ENCODE measurements around the gene DCTN3. TPM values are rescaled to one million over a fixed set of nuclear protein-coding genes. Genes with fewer than 3 reads are reported as not detected.

DCTN3 gene
- total and polyA plus RNA-seq, 2 experiments from 2014 or later = 79.8 to 172 TPM

DNA sequence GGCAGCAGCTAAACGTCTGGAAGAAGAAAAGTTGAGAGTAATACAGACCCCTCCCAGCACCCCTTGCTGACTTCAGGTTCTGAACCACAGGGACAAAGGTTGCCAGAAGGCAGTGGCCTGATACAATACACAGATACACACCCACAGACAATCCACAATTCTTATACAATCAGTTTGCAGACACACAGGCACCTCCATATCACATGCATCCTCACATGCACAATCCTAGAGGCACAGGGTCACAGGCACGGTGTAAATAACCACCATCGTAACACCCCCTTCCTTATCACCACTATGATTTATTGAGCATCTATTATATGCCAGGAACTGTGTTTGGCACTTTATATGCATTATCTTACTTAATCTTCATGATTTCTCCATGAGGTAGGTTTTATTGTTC is 39.0 kb downstream of the DCTN3 start:
- Histone ChIP-seq H3K27ac (no peak overlapping the region), H3K4me3 (no peak overlapping the region), H3K36me3 (no peaks in the 10 kb centered on the region), H3K27me3 (no peaks in the 10 kb centered on the region), H3K9me3 (ENCODE audit: low read depth) (no peaks in the 10 kb centered on the region), H3K4me1 (ENCODE audit: low read depth) (peaks cover 29% of the 10 kb centered on the region)
- DNase-seq (ENCODE audit: low read depth in 1 of 2, low spot score in 1 of 2) = no peak
- TF ChIP-seq, protein P1, sequence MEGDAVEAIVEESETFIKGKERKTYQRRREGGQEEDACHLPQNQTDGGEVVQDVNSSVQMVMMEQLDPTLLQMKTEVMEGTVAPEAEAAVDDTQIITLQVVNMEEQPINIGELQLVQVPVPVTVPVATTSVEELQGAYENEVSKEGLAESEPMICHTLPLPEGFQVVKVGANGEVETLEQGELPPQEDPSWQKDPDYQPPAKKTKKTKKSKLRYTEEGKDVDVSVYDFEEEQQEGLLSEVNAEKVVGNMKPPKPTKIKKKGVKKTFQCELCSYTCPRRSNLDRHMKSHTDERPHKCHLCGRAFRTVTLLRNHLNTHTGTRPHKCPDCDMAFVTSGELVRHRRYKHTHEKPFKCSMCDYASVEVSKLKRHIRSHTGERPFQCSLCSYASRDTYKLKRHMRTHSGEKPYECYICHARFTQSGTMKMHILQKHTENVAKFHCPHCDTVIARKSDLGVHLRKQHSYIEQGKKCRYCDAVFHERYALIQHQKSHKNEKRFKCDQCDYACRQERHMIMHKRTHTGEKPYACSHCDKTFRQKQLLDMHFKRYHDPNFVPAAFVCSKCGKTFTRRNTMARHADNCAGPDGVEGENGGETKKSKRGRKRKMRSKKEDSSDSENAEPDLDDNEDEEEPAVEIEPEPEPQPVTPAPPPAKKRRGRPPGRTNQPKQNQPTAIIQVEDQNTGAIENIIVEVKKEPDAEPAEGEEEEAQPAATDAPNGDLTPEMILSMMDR (IDR thresholded peaks at IDR 0.05; ENCODE audit: low read depth, low read length) = no peak

DNA sequence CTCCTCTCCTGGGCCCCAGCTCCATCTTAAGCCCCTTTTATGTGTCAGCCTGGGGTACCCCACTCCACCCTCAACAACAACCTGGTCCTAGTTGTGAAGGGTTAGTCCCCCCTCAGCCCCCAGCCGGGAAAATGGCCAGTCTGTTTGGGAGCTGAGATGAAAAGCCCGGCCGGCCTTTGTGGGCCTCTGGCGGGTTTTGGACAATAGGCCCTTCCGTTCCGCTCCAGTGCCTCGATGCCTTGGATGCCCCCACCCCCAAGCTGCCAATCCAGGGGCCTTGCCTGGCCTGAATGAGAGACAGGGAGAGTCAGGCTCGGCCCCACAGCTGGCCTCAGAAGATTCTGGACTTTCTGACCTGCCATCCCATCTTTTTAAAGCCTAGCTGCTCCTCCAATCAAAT is 39.9 kb downstream of the DCTN3 start:
- no peak overlapping the region for H3K27ac ChIP-seq
- no peak overlapping the region for H3K4me3 ChIP-seq
- H3K9me3 ChIP-seq (ENCODE audit: low read depth) = no peaks in the 10 kb centered on the region
- no peaks in the 10 kb centered on the region for H3K36me3 ChIP-seq
- TF ChIP-seq, protein P1 (IDR thresholded peaks at IDR 0.05; ENCODE audit: low read depth, low read length) = no peak
- no peak for DNase-seq (ENCODE audit: low read depth in 1 of 2, low spot score in 1 of 2)
- H3K27me3 ChIP-seq = no peaks in the 10 kb centered on the region
- H3K4me1 ChIP-seq (ENCODE audit: low read depth) = peaks cover 31% of the 10 kb centered on the region

DNA sequence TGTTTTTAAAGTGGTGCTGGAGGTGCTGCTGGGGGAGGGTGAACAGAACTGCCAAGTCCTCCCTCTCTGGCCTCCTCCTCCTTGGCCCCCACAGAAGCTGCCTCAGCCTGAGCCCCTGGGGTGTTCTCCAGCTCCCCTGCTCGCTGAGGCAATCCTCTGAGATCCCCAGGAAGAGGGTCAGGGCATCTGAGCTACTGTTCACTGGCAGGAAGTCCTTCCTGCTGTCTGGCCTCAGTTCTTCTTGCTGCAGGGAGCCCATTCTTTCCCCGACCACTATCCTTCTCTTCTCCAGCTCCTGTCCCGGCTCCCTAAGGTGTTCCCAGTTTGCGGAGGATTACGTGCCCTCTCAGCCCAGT is 40.5 kb downstream of the DCTN3 start:
- no peak overlapping the region for H3K27ac ChIP-seq

DNA sequence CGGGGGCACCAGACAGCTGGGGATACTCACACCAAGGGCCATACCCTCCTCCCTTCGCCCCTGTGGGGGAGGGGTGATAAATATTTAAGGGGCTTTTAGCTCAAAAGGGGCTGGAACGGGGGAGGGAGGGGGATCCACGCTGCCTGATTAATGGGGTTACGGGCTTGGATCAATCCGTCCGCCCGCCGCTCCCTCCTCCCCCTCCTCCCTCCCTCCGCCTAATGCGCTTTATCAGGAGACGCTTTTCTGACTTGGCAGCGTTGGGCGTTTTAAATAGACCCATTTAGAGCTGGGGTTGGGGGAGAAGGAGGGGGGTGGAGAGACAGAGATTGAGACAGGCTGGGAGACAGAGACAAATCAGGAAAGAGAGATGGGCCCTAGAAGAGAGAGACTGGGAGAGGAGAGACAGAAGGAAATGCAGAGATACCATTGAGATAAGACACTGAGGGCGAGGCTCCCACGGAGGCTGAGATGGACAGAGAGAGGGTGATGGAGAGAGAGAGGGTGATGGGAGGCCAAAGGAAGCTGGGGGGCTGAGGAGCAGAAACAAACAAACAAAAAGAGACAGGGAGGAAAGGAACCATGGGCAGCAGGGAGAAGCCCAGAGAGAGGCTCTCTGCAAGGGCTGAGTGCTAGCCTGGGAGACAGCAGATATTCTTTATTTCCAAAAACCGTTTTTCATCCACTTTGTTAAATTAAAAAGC is 41.0 kb downstream of the DCTN3 start:
- Histone ChIP-seq H3K4me1 (ENCODE audit: low read depth) (peaks cover 31% of the 10 kb centered on the region), H3K4me3 (no peak overlapping the region)

More for the DNA sequence above, 40.5 kb downstream of the DCTN3 start:
- DNase-seq (ENCODE audit: low read depth in 1 of 2, low spot score in 1 of 2) = no peak
- no peak overlapping the region for H3K4me3 ChIP-seq
- H3K9me3 ChIP-seq (ENCODE audit: low read depth) = no peaks in the 10 kb centered on the region
- TF ChIP-seq, protein P1 (IDR thresholded peaks at IDR 0.05; ENCODE audit: low read depth, low read length) = no peak
- H3K4me1 ChIP-seq (ENCODE audit: low read depth) = peaks cover 31% of the 10 kb centered on the region
- no peaks in the 10 kb centered on the region for H3K27me3 ChIP-seq
- H3K36me3 ChIP-seq = no peaks in the 10 kb centered on the region

DNA sequence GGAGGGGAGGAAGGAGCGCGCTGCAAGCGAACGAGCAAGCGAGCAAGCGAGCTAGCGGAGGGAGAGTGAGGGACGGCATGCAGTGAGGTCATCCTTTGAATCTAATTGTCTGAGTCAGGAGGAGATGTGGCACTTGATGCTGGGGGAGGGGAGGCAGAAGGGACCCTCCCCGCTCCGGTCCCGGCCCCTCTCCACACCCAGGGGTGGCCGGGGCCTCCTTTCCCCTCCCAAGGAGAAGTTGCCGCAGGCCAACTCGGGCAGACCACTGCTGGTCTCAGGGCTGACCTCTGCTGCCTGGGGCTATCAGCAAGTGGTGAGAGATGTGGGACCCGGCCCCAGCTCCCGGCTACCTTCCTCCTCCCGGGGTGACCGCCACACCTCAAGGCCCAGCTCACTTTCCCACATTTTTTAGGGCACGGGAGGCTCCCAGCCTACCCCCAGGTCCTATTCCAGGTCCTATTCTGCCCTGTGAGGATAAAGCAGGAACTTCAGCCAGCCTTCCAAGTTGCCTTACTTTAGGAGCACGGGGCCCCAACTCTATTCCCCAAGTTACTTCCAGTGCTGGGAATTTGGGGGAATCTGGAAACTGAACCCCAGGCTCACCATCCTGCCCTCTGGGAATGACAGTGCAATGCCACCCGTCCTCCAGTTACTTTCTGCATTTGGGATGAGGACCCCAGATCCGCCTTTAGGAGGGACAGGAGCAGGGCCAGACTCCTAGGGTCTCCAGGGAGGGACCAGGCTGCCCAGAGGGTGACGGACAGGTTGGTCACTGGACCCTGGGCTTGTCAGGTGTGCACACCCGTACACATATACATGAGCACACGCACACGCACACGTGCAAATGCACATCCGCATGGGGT is 41.8 kb downstream of the DCTN3 start:
- Histone ChIP-seq H3K36me3 (no peaks in the 10 kb centered on the region), H3K27me3 (no peaks in the 10 kb centered on the region), H3K27ac (no peak overlapping the region), H3K9me3 (ENCODE audit: low read depth) (no peaks in the 10 kb centered on the region), H3K4me1 (ENCODE audit: low read depth) (peaks cover 34% of the 10 kb centered on the region), H3K4me3 (peak overlapping the region; percentile 14)
- DNase-seq (ENCODE audit: low read depth in 1 of 2, low spot score in 1 of 2) = peak; percentile 60 to 67
- TF ChIP-seq, protein P1 (IDR thresholded peaks at IDR 0.05; ENCODE audit: low read depth, low read length) = no peak

More for the DNA sequence above, 41.0 kb downstream of the DCTN3 start:
- Histone ChIP-seq H3K27me3 (no peaks in the 10 kb centered on the region), H3K27ac (no peak overlapping the region), H3K9me3 (ENCODE audit: low read depth) (no peaks in the 10 kb centered on the region), H3K36me3 (no peaks in the 10 kb centered on the region)
- DNase-seq (ENCODE audit: low read depth in 1 of 2, low spot score in 1 of 2) = no peak
- TF ChIP-seq, protein P1 (IDR thresholded peaks at IDR 0.05; ENCODE audit: low read depth, low read length) = no peak
